GM18508 (cell line): Measurements from ENCODE around the gene MTX2.
"Not testable (repeated sequence)": the region's sequence is repeated elsewhere in the genome, so short reads cannot be mapped to it uniquely, and the experiment has no call there.

Experiments used
- ATAC-seq: cut with Tn5 transposase; IDR thresholded peaks from one replicate; pipeline ENCODE4 v1.9.1; 2021; ENCODE audit warnings: moderate number of reproducible peaks; ENCODE audit not compliant: insufficient read depth, unreplicated experiment

The MTX2 gene

GRCh38 chr2:176368349-176368748 lies 99.1 kb downstream of the MTX2 start:
- ATAC-seq = no peak

- ATAC-seq = no peak
These were observed 101.4 kb downstream of the MTX2 start for GRCh38 chr2:176370467-176371171.

GRCh38 chr2:176373155-176373554 lies 103.9 kb downstream of the MTX2 start:
- ATAC-seq = not testable (repeated sequence)

GRCh38 chr2:176378323-176378722 lies 109.1 kb downstream of the MTX2 start:
- ATAC-seq = no peak

GRCh38 chr2:176380341-176380740 lies 111.1 kb downstream of the MTX2 start:
- ATAC-seq = no peak

- no peak for ATAC-seq
These were observed 113.9 kb downstream of the MTX2 start for GRCh38 chr2:176383100-176383499.

GRCh38 chr2:176383836-176384442 lies 114.7 kb downstream of the MTX2 start:
- ATAC-seq = no peak

- no peak for ATAC-seq
These were observed 116.0 kb downstream of the MTX2 start for GRCh38 chr2:176385219-176385759.

GRCh38 chr2:176385838-176386237 lies 116.6 kb downstream of the MTX2 start:
- no peak for ATAC-seq
